HG03095 (cell line): ENCODE measurements around the gene LYSMD1.
"Not testable (repeated sequence)": the region's sequence is repeated elsewhere in the genome, so short reads cannot be mapped to it uniquely, and the experiment has no call there.

Experiments used
- ATAC-seq: cut with Tn5 transposase; IDR thresholded peaks from one replicate; pipeline ENCODE4 v1.9.1; 2021; ENCODE audit warnings: moderate library complexity; ENCODE audit not compliant: unreplicated experiment

LYSMD1 gene

GRCh38 chr1:151165738-151166504, at the start of gene LYSMD1, which contains the start of gene SCNM1:
Gene LYSMD1 (minus strand): TSS chr1:151165902. CDS start chr1:151165258, 644 bp downstream.
Gene SCNM1 (plus strand): TSS chr1:151166144. CDS start chr1:151166153, 9 bp downstream.
- ATAC-seq: peak; percentile 68

GRCh38 chr1:151213560-151213959, 47.9 kb upstream of the LYSMD1 start:
- no peak for ATAC-seq

GRCh38 chr1:151211972-151212705, 46.4 kb upstream of the LYSMD1 start:
- ATAC-seq: no peak

- no peak for ATAC-seq
These were observed 45.1 kb upstream of the LYSMD1 start for GRCh38 chr1:151210830-151211229.

- ATAC-seq: not testable (repeated sequence)
These were observed 39.8 kb upstream of the LYSMD1 start for GRCh38 chr1:151205381-151205965.

- ATAC-seq: no peak
These were observed 34.3 kb upstream of the LYSMD1 start for GRCh38 chr1:151199873-151200581.

GRCh38 chr1:151198254-151199127, 32.8 kb upstream of the LYSMD1 start, which contains the start of gene PIP5K1A:
Gene PIP5K1A (plus strand): TSS chr1:151198552. CDS start chr1:151198997, 445 bp downstream.
- ATAC-seq: peak; percentile 65

- ATAC-seq: no peak
These were observed 32.2 kb upstream of the LYSMD1 start for GRCh38 chr1:151197863-151198253.

- ATAC-seq: no peak
These were observed 30.6 kb upstream of the LYSMD1 start for GRCh38 chr1:151196292-151196800.

GRCh38 chr1:151194894-151195594, 29.3 kb upstream of the LYSMD1 start:
- not testable (repeated sequence) for ATAC-seq

- ATAC-seq: no peak
These were observed 28.2 kb upstream of the LYSMD1 start for GRCh38 chr1:151193856-151194255.

- no peak for ATAC-seq
These were observed 27.6 kb upstream of the LYSMD1 start for GRCh38 chr1:151193304-151193703.

- no peak for ATAC-seq
These were observed 26.3 kb upstream of the LYSMD1 start for GRCh38 chr1:151192047-151192446.

- peak; percentile 78 for ATAC-seq
These were observed 24.1 kb upstream of the LYSMD1 start, which contains the start of gene VPS72 for GRCh38 chr1:151189637-151190445. Gene VPS72 (minus strand): TSS chr1:151190197. CDS start chr1:151190121, 76 bp downstream.

GRCh38 chr1:151188667-151189066, 23.0 kb upstream of the LYSMD1 start:
- not testable (repeated sequence) for ATAC-seq

- ATAC-seq: no peak
These were observed 21.5 kb upstream of the LYSMD1 start for GRCh38 chr1:151187205-151187604.

- ATAC-seq: no peak
These were observed 18.5 kb upstream of the LYSMD1 start for GRCh38 chr1:151184211-151184610.

- ATAC-seq: no peak
These were observed 10.9 kb upstream of the LYSMD1 start for GRCh38 chr1:151176514-151177045.
